Activated CD4-positive, alpha-beta T cell treated with anti-CD3 and anti-CD28 coated beads, Interleukin-2, amount 10 ng/mL, durations not matched to agents 24 days and 14 days (primary cell): Measurements from ENCODE around the gene GRIPAP1. TPM values are rescaled to one million over a fixed set of nuclear protein-coding genes. Genes with fewer than 3 reads are reported as not detected.
A peak's percentile ranks its signal among the peaks of the same experiment; 100 is the strongest.
"Not testable (repeated sequence)": the region's sequence is repeated elsewhere in the genome, so short reads cannot be mapped to it uniquely, and the experiment has no call there.

Experiments
- DNase-seq: peaks from one replicate; pipeline ENCODE4 v3.0.0; 2022
- H3K27ac Mint-ChIP-seq: one replicate; pipeline ENCODE4 v1.8.0; 2022; ENCODE audit warnings: mild to moderate bottlenecking, mixed read lengths
- H3K27me3 Mint-ChIP-seq: one replicate; pipeline ENCODE4 v1.8.0; 2022; ENCODE audit warnings: mixed read lengths
- H3K36me3 Mint-ChIP-seq: one replicate; pipeline ENCODE4 v1.8.0; 2022; ENCODE audit warnings: low read depth, mild to moderate bottlenecking, mixed read lengths
- H3K4me1 Mint-ChIP-seq: one replicate; pipeline ENCODE4 v1.8.0; 2021; ENCODE audit warnings: mixed read lengths
- H3K4me3 Mint-ChIP-seq: one replicate; pipeline ENCODE4 v1.8.0; 2022; ENCODE audit warnings: mild to moderate bottlenecking, moderate library complexity, mixed read lengths
- H3K9me3 Mint-ChIP-seq: one replicate; pipeline ENCODE4 v1.8.0; 2021; ENCODE audit warnings: mixed read lengths
- intact Hi-C: fragments of 100-400 bp; cut with micrococcal nuclease; formaldehyde crosslinking; loops from one replicate; pipeline ENCODE4 v1.15.1; 2023
- total RNA-seq: library from RNA; stranded (reverse); gene quantifications from 2 replicates; pipeline ENCODE4 v1.2.3, GENCODE V29; 2022

The GRIPAP1 gene
- total RNA-seq, 1 donor from 2014 or later, result 85.7 TPM

- H3K4me3 Mint-ChIP-seq, H3K4me1 Mint-ChIP-seq, H3K27ac Mint-ChIP-seq, H3K27me3 Mint-ChIP-seq, intact Hi-C loops, H3K9me3 Mint-ChIP-seq, DNase-seq: not testable (repeated sequence)
- peaks cover 43% of the 10 kb centered on the region for H3K36me3 Mint-ChIP-seq
These were observed 21.7 kb downstream of the GRIPAP1 start for GRCh38 chrX:48980341-48980740.

DNA sequence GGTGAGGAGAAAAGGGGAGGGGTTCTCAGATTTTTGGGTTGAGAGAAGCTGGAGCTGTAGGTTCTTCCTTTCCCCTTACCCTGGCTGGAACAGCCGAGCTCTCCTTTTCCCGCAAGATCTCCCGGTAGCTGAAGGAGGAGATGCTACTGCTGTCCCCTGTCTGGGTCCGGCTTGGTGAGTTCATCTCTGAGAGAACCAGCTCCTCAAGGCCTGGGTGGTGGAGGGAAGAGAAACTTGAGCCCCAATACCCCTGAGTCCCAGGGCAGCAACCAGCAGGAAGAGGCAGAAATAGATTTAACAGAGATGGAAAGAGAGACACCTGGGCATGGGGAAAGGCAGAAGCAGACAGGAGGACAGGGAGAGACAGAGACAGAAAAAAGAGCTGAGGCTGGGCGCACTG, 23.8 kb downstream of the GRIPAP1 start:
- DNase-seq, result no peak
- H3K4me3 Mint-ChIP-seq, result no peak overlapping the region
- H3K36me3 Mint-ChIP-seq, result peaks cover 45% of the 10 kb centered on the region
- intact Hi-C loops, result no loop called here
- no peaks in the 10 kb centered on the region for H3K9me3 Mint-ChIP-seq
- H3K27ac Mint-ChIP-seq, result no peak overlapping the region
- H3K27me3 Mint-ChIP-seq, result no peaks in the 10 kb centered on the region
- peaks cover 2% of the 10 kb centered on the region for H3K4me1 Mint-ChIP-seq

DNA sequence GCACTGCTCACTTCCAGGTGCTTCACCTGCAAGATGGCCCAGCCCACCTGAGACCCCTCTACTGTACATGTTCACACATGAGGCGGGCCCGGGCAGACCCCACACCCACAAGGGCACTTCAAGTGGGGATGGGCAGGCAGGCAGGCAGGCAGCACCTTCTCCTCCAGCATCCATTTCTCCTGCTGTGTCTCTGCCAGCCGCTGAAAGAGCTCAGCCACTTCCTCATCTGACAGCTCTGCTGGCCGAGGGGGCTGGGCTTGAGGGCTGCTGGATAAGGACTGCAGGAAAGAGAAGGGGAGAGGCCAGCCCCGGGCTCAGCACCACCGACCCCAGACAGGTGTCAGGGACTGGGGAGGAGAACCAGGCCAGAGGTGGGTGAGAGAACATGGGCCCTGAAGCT, 26.0 kb downstream of the GRIPAP1 start:
- Mint-ChIP-seq H3K4me3 (no peak overlapping the region), H3K36me3 (peaks cover 43% of the 10 kb centered on the region), H3K4me1 (peaks cover 12% of the 10 kb centered on the region), H3K9me3 (no peaks in the 10 kb centered on the region), H3K27ac (no peak overlapping the region), H3K27me3 (no peaks in the 10 kb centered on the region)
- DNase-seq, result no peak
- intact Hi-C loops, result no loop called here

DNA sequence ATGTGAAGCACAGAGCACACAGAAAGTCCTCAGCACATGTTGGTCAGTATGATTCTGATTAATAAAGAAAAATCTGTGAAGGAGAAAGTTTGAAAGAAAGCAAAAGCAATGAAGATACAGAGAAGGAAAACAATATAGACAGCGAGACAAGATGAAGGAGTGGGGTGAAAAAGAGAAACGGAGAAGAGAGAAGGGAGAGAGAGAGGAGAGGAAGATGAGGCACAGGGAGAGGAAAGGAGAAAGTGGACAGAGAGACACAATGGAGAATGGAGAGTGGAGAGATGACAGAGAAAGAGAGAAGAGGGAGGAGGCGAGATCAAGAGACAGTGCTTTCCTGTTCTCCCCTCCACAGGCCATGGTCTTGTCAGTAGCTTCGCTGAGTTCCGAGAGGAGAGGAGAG, 26.5 kb downstream of the GRIPAP1 start:
- no peaks in the 10 kb centered on the region for H3K9me3 Mint-ChIP-seq
- intact Hi-C loops, result no loop called here
- H3K4me3 Mint-ChIP-seq, result no peak overlapping the region
- H3K4me1 Mint-ChIP-seq, result peaks cover 12% of the 10 kb centered on the region
- H3K36me3 Mint-ChIP-seq, result peaks cover 40% of the 10 kb centered on the region
- no peaks in the 10 kb centered on the region for H3K27me3 Mint-ChIP-seq
- DNase-seq, result no peak
- peak overlapping the region; percentile 39 for H3K27ac Mint-ChIP-seq

DNA sequence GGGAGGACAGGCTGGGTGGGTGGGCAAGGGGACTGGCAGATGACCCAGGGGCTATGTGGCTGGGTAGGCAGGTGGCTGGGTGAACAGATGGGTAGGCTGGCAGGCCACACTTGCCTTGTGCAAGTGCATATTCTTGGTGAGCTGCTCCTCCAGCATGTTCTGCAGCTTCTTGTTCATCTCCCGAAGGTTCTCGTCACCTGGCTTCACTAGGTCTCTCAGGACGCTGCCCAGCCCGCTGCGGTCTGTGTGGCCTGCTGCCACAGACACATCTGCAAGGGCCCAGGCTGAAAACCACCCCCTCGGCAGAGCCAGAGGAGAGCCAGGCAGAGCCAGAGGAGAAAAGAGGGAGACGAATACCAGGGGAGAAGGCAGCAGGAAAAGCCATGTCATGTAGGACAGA, 27.0 kb downstream of the GRIPAP1 start:
- Mint-ChIP-seq H3K27me3 (no peaks in the 10 kb centered on the region), H3K4me3 (no peak overlapping the region), H3K4me1 (peaks cover 12% of the 10 kb centered on the region), H3K36me3 (peaks cover 36% of the 10 kb centered on the region), H3K27ac (no peak overlapping the region), H3K9me3 (no peaks in the 10 kb centered on the region)
- DNase-seq, result no peak
- intact Hi-C loops, result no loop called here

DNA sequence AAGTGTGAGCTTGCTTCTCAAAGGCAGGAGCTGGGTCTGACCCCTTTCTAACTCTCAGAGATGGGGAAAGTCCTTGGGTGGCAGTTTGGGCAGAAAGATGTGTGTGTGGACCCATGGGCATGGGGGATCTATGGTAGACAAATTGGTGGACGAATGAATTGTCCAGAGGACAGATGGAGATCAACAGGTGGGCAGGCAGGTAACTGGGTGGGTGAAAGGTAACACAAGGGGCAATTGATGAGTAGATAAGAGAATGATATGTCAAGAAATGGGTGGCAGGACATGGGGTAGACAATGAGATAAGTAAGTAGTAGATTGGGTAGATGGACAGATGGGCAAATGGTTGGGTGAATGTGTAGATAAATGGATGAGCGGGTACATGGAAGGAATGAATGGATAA, 27.5 kb downstream of the GRIPAP1 start:
- intact Hi-C loops, result loop anchor here (5.0 kb wide), 1 partner anchor 68 kb away; the partner anchor contains the start of gene TFE3
- DNase-seq, result no peak
- Mint-ChIP-seq H3K4me1 (peaks cover 12% of the 10 kb centered on the region), H3K9me3 (no peaks in the 10 kb centered on the region), H3K36me3 (peaks cover 33% of the 10 kb centered on the region), H3K4me3 (no peak overlapping the region), H3K27me3 (no peaks in the 10 kb centered on the region), H3K27ac (no peak overlapping the region)

DNA sequence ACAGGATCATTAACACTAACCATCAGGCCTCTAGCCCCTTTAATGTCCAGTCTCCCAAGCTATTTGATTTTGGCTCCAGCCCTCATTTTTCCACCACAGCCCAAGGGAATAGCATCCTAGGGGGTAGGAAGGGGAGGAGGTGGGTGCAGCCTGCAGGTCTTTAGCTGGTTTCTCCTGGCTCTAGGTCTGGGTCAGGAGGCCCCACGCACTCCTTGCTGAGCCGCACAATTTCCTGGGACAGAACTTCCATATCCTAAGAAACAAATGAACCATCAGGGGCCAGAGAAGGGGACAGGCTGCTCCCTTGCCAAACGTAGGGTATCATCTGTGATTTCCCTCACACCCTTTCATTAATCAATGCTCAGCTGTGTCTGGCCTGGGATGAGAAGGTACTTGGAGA, 28.0 kb downstream of the GRIPAP1 start:
- H3K9me3 Mint-ChIP-seq, result no peaks in the 10 kb centered on the region
- no peak for DNase-seq
- intact Hi-C loops, result loop anchor here (5.0 kb wide), 1 partner anchor 68 kb away; the partner anchor contains the start of gene TFE3
- H3K27ac Mint-ChIP-seq, result no peak overlapping the region
- H3K4me3 Mint-ChIP-seq, result no peak overlapping the region
- H3K4me1 Mint-ChIP-seq, result peaks cover 12% of the 10 kb centered on the region
- peaks cover 33% of the 10 kb centered on the region for H3K36me3 Mint-ChIP-seq
- no peaks in the 10 kb centered on the region for H3K27me3 Mint-ChIP-seq

DNA sequence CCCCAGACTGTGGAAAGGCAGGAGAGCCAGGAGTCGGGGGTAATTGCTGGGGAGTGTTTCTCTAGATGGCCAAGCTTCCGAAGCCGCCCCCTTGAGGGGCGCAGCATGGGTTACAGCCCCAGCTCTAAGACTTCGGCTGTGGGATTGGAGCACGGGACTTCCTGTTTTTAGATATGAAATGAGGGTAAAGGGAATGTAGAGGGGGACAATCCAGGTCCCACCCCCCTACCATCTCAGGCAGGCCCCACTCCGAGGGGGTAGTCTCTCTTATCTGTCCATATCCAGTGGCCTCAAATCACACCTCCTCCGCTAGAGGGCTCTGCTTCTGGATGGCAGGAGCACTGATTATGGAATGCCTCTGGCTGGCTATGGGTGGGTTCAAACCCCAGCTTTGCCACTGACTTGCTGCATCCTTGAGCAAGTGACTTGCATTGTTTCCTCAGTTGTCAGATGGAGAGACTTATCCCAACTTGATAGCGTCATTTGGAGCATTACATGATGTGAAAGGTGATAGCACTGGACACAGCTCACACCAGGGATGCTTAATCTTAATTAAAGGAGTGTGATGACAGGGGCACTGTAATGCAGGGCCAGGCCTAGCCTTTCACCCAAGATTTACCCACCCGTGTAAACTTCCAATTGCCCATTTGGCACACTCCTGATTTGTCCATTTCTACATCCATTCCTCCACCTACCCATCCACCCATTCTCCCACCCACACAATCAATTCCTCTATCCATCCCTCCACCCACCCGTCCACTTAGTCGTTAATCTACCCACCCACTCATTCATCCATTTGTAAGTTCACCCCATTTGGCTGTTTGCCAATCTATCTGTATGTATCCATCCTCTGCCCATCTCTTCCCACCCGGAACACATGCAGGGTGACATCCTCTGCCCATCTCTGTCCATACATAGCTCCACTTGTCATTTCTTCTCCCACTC, 29.6 kb downstream of the GRIPAP1 start:
- peak overlapping the region; percentile 35 for H3K4me3 Mint-ChIP-seq
- no peaks in the 10 kb centered on the region for H3K27me3 Mint-ChIP-seq
- no peaks in the 10 kb centered on the region for H3K9me3 Mint-ChIP-seq
- intact Hi-C loops, result loop anchor here (5.0 kb wide), 1 partner anchor 70 kb away; the partner anchor contains the start of gene TFE3
- H3K4me1 Mint-ChIP-seq, result peaks cover 12% of the 10 kb centered on the region
- H3K36me3 Mint-ChIP-seq, result peaks cover 21% of the 10 kb centered on the region
- H3K27ac Mint-ChIP-seq, result no peak overlapping the region
- peak; percentile 75 for DNase-seq

GRCh38 chrX:48971249-48972219, 30.5 kb downstream of the GRIPAP1 start, which contains the start of gene KCND1:
Gene KCND1, minus strand, starts transcription at chrX:48971844. Its CDS starts 1,573 bp downstream, at chrX:48970271.
- no peak within 1 kb of the TSS for H3K27ac Mint-ChIP-seq
- peaks cover 12% of the 10 kb centered on the region for H3K4me1 Mint-ChIP-seq
- no peaks in the 10 kb centered on the region for H3K27me3 Mint-ChIP-seq
- H3K36me3 Mint-ChIP-seq, result peaks cover 17% of the 10 kb centered on the region
- peak within 1 kb of the TSS; percentile 35 for H3K4me3 Mint-ChIP-seq
- intact Hi-C loops, result loop anchor here (5.0 kb wide), 1 partner anchor 71 kb away; the partner anchor contains the start of gene TFE3
- no peaks in the 10 kb centered on the region for H3K9me3 Mint-ChIP-seq
- no peak for DNase-seq

DNA sequence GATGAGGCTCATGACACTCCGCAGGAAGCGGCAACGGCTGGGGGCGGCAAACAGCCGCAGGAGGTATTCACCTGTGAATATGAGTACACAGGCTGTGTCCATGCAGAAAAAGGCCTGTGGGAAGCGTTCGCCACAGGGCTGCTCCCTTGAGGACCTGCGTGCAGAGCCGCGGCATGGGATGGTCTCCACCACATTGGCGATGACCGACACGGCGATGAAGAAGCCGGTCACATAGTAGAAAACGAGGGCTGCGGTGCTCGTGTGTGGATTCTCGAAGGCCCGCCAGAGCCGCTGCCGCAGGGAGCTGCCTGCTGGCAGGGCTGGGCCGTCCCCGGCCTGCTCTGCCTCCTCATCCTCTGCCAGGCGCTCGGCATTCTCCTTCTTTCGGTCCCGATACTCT, 32.6 kb downstream of the GRIPAP1 start:
- Mint-ChIP-seq H3K27me3 (no peaks in the 10 kb centered on the region), H3K4me3 (no peak overlapping the region)
- intact Hi-C loops, result no loop called here

DNA sequence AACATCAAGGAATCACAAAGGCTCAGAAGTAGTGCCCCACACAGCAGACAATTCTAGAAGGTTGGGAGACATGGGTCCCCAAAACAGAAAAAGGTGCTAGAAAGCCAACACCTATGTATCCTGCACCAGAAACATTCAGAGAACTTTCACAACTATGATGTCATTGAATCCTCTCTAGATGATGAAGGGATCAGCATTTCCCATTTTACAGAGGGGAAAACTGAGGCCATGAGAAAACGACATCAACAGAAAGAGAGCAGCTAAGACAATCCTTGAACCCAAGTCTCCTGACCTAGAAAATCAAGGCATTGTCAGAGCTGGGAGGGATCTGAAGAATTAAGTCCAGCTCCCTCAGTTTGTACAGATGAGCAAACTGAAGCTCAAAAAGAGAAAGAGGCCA, 33.7 kb downstream of the GRIPAP1 start:
- Mint-ChIP-seq H3K4me3 (no peak overlapping the region), H3K9me3 (no peaks in the 10 kb centered on the region), H3K27me3 (no peaks in the 10 kb centered on the region), H3K36me3 (peaks cover 9% of the 10 kb centered on the region), H3K27ac (no peak overlapping the region), H3K4me1 (peaks cover 10% of the 10 kb centered on the region)
- no peak for DNase-seq
- intact Hi-C loops, result no loop called here

More for the DNA sequence above, 32.6 kb downstream of the GRIPAP1 start:
- H3K36me3 Mint-ChIP-seq, result peaks cover 10% of the 10 kb centered on the region
- H3K9me3 Mint-ChIP-seq, result no peaks in the 10 kb centered on the region
- no peak overlapping the region for H3K27ac Mint-ChIP-seq
- peaks cover 10% of the 10 kb centered on the region for H3K4me1 Mint-ChIP-seq
- DNase-seq, result no peak

GRCh38 chrX:48966796-48967579, 35.1 kb downstream of the GRIPAP1 start:
- no peaks in the 10 kb centered on the region for H3K27me3 Mint-ChIP-seq
- no peak for DNase-seq
- no peaks in the 10 kb centered on the region for H3K4me1 Mint-ChIP-seq
- intact Hi-C loops, result no loop called here
- H3K4me3 Mint-ChIP-seq, result no peak overlapping the region
- peaks cover 5% of the 10 kb centered on the region for H3K36me3 Mint-ChIP-seq
- H3K27ac Mint-ChIP-seq, result no peak overlapping the region
- no peaks in the 10 kb centered on the region for H3K9me3 Mint-ChIP-seq

DNA sequence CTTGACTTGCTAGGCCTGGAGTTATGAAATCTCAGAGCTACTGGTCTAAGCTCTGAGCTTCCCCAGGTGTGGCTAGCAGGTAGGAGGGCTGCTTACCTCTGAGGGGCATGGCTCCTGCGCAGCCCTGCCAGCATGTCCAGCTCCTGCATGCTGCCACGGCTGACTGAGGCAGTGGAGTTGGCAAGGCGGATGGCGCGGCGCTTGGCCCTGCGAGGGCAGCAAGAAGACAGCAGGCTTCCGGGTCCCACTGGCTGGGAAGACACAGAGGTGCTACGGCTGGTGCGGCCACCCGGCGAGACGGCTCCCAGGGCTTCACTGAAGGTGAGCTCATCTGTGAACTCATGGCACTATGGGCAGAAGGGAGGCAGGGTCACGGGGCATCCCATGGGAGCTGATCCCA, 36.1 kb downstream of the GRIPAP1 start:
- H3K36me3 Mint-ChIP-seq, result peaks cover 7% of the 10 kb centered on the region
- intact Hi-C loops, result no loop called here
- no peaks in the 10 kb centered on the region for H3K4me1 Mint-ChIP-seq
- no peaks in the 10 kb centered on the region for H3K27me3 Mint-ChIP-seq
- no peak for DNase-seq
- no peaks in the 10 kb centered on the region for H3K9me3 Mint-ChIP-seq
- H3K4me3 Mint-ChIP-seq, result no peak overlapping the region
- H3K27ac Mint-ChIP-seq, result no peak overlapping the region
